GM10847 (cell line): ENCODE measurements around the gene PSMD11.
A peak's percentile ranks its signal among the peaks of the same experiment; 100 is the strongest.

Experiments
- POLR2A ChIP-seq: IDR thresholded peaks from 2 replicates; pipeline ENCODE4 v1.6.1; 2011; ENCODE audit not compliant: insufficient read length; ENCODE audit errors: extremely low read depth

PSMD11 gene

GRCh38 chr17:32444301-32445073, at the start of gene PSMD11:
TSS of gene PSMD11 (plus strand) at chr17:32444510. CDS start at chr17:32444524, 14 bp downstream.
- peak; percentile 71 for TF ChIP-seq POLR2A

- no peak for TF ChIP-seq POLR2A
These were observed 48.0 kb upstream of the PSMD11 start for GRCh38 chr17:32396343-32396742.

- no peak for TF ChIP-seq POLR2A
These were observed 45.4 kb upstream of the PSMD11 start for GRCh38 chr17:32398946-32399345.

GRCh38 chr17:32426894-32427293, 17.4 kb upstream of the PSMD11 start:
- no peak for TF ChIP-seq POLR2A

- TF ChIP-seq POLR2A = no peak
These were observed 14.7 kb upstream of the PSMD11 start for GRCh38 chr17:32429598-32429997.

GRCh38 chr17:32440722-32441121, 3.6 kb upstream of the PSMD11 start:
- TF ChIP-seq POLR2A = no peak

- TF ChIP-seq POLR2A = no peak
These were observed 2.4 kb upstream of the PSMD11 start for GRCh38 chr17:32441886-32442285.

- TF ChIP-seq POLR2A = no peak
These were observed 446 bp upstream of the PSMD11 start for GRCh38 chr17:32443827-32444300.

- TF ChIP-seq POLR2A = no peak
These were observed 735 bp downstream of the PSMD11 start for GRCh38 chr17:32445074-32445415.

- no peak for TF ChIP-seq POLR2A
These were observed 1.2 kb downstream of the PSMD11 start for GRCh38 chr17:32445497-32445896.

- TF ChIP-seq POLR2A = no peak
These were observed 1.7 kb downstream of the PSMD11 start for GRCh38 chr17:32445971-32446370.

- no peak for TF ChIP-seq POLR2A
These were observed 2.6 kb downstream of the PSMD11 start for GRCh38 chr17:32446949-32447348.

GRCh38 chr17:32449963-32450362, 5.7 kb downstream of the PSMD11 start:
- TF ChIP-seq POLR2A = no peak

- TF ChIP-seq POLR2A = no peak
These were observed 7.6 kb downstream of the PSMD11 start for GRCh38 chr17:32451879-32452278.

GRCh38 chr17:32452281-32452680, 8.0 kb downstream of the PSMD11 start:
- TF ChIP-seq POLR2A = no peak

GRCh38 chr17:32453370-32453769, 9.1 kb downstream of the PSMD11 start:
- no peak for TF ChIP-seq POLR2A

GRCh38 chr17:32458371-32458770, 14.1 kb downstream of the PSMD11 start:
- TF ChIP-seq POLR2A = no peak
